ENCODE measurements around the gene ZKSCAN2.

The ZKSCAN2 gene

GRCh38 chr16:25212636-25213035, 45.0 kb downstream of the ZKSCAN2 start:
- intact Hi-C loops (cut with micrococcal nuclease), result no loop called here
- Mint-ChIP-seq H3K27ac (no peak overlapping the region), H3K9me3 (no peaks in the 10 kb centered on the region), H3K27me3 (no peaks in the 10 kb centered on the region), H3K36me3 (ENCODE audit: low read depth) (no peaks in the 10 kb centered on the region), H3K4me3 (no peak overlapping the region), H3K4me1 (ENCODE audit: low read depth) (no peaks in the 10 kb centered on the region)

GRCh38 chr16:25210758-25211157, 46.9 kb downstream of the ZKSCAN2 start:
- Mint-ChIP-seq H3K9me3 (no peaks in the 10 kb centered on the region), H3K36me3 (ENCODE audit: low read depth) (no peaks in the 10 kb centered on the region), H3K4me1 (ENCODE audit: low read depth) (no peaks in the 10 kb centered on the region), H3K27ac (no peak overlapping the region), H3K27me3 (no peaks in the 10 kb centered on the region), H3K4me3 (no peak overlapping the region)
- intact Hi-C loops (cut with micrococcal nuclease), result no loop called here

- Mint-ChIP-seq H3K4me1 (ENCODE audit: low read depth) (no peaks in the 10 kb centered on the region), H3K36me3 (ENCODE audit: low read depth) (no peaks in the 10 kb centered on the region), H3K4me3 (no peak overlapping the region), H3K27me3 (no peaks in the 10 kb centered on the region), H3K9me3 (no peaks in the 10 kb centered on the region), H3K27ac (no peak overlapping the region)
- intact Hi-C loops (cut with micrococcal nuclease), result no loop called here
These were observed 58.2 kb downstream of the ZKSCAN2 start for GRCh38 chr16:25199457-25199856.

GRCh38 chr16:25198021-25198420, 59.6 kb downstream of the ZKSCAN2 start:
- H3K9me3 Mint-ChIP-seq, result no peaks in the 10 kb centered on the region
- H3K27ac Mint-ChIP-seq, result no peak overlapping the region
- intact Hi-C loops (cut with micrococcal nuclease), result no loop called here

GRCh38 chr16:25194273-25194878, 63.3 kb downstream of the ZKSCAN2 start:
- intact Hi-C loops (cut with micrococcal nuclease), result no loop called here
- Mint-ChIP-seq H3K36me3 (ENCODE audit: low read depth) (no peaks in the 10 kb centered on the region), H3K27ac (no peak overlapping the region), H3K4me1 (ENCODE audit: low read depth) (no peaks in the 10 kb centered on the region), H3K9me3 (no peaks in the 10 kb centered on the region), H3K27me3 (peaks cover 2% of the 10 kb centered on the region), H3K4me3 (no peak overlapping the region)

More at GRCh38 chr16:25198021-25198420, 59.6 kb downstream of the ZKSCAN2 start:
- Mint-ChIP-seq H3K4me1 (ENCODE audit: low read depth) (no peaks in the 10 kb centered on the region), H3K4me3 (no peak overlapping the region), H3K36me3 (ENCODE audit: low read depth) (no peaks in the 10 kb centered on the region), H3K27me3 (no peaks in the 10 kb centered on the region)

- peaks cover 2% of the 10 kb centered on the region for H3K27me3 Mint-ChIP-seq
- no peaks in the 10 kb centered on the region for H3K9me3 Mint-ChIP-seq
- no peaks in the 10 kb centered on the region for H3K4me1 Mint-ChIP-seq (ENCODE audit: low read depth)
- H3K36me3 Mint-ChIP-seq (ENCODE audit: low read depth), result no peaks in the 10 kb centered on the region
- no peak overlapping the region for H3K27ac Mint-ChIP-seq
- intact Hi-C loops (cut with micrococcal nuclease), result no loop called here
- no peak overlapping the region for H3K4me3 Mint-ChIP-seq
These were observed 65.5 kb downstream of the ZKSCAN2 start for GRCh38 chr16:25192096-25192495.

GRCh38 chr16:25189305-25189704, 68.3 kb downstream of the ZKSCAN2 start:
- intact Hi-C loops (cut with micrococcal nuclease), result no loop called here
- Mint-ChIP-seq H3K36me3 (ENCODE audit: low read depth) (no peaks in the 10 kb centered on the region), H3K4me1 (ENCODE audit: low read depth) (no peaks in the 10 kb centered on the region), H3K27me3 (peaks cover 2% of the 10 kb centered on the region), H3K27ac (no peak overlapping the region), H3K4me3 (no peak overlapping the region), H3K9me3 (no peaks in the 10 kb centered on the region)

GRCh38 chr16:25187491-25187795, 70.2 kb downstream of the ZKSCAN2 start:
- intact Hi-C loops (cut with micrococcal nuclease), result no loop called here
- Mint-ChIP-seq H3K4me3 (no peak overlapping the region), H3K27me3 (peaks cover 2% of the 10 kb centered on the region), H3K27ac (no peak overlapping the region), H3K9me3 (no peaks in the 10 kb centered on the region), H3K4me1 (ENCODE audit: low read depth) (no peaks in the 10 kb centered on the region), H3K36me3 (ENCODE audit: low read depth) (no peaks in the 10 kb centered on the region)
